Upper lobe of left lung (tissue), 4 donors: Measurements from ENCODE around the gene PLEKHG2.

Experiments
- CTCF ChIP-seq, 6 experiments: fragments of 450-650 bp in 4 of 6; fragments of 200-600 bp in 2 of 6; sonication (generic) in 2 of 6; IDR thresholded peaks; one replicate each; pipeline ENCODE4 v1.5.1; 2016 to 2019; ENCODE audit warnings: antibody characterized with exemption in 6 of 6
- EP300 ChIP-seq, 4 donors: sonication (generic); formaldehyde crosslinking; IDR thresholded peaks; one replicate each; pipeline ENCODE4 v1.5.1; 2017; ENCODE audit warnings: antibody characterized with exemption in 4 of 4, control low read depth in 2 of 4
- POLR2A ChIP-seq, 4 donors: fragments of 450-650 bp; IDR thresholded peaks; one replicate each; pipeline ENCODE4 v1.5.1; 2016 to 2017; ENCODE audit warnings: antibody characterized with exemption in 4 of 4, mild to moderate bottlenecking in 2 of 4
- POLR2AphosphoS5 ChIP-seq, 2 donors: sonication (generic); formaldehyde crosslinking; IDR thresholded peaks; one replicate each; pipeline ENCODE4 v1.5.1; 2017; ENCODE audit warnings: antibody characterized with exemption in 2 of 2

GRCh38 chr19:39365531-39365930 lies 46.9 kb upstream of the PLEKHG2 start:
- no peak for TF ChIP-seq CTCF (IDR thresholded peaks at IDR 0.05)
- no peak for TF ChIP-seq POLR2A (IDR thresholded peaks at IDR 0.05)
- no peak for TF ChIP-seq EP300 (IDR thresholded peaks at IDR 0.05)
- no peak for TF ChIP-seq POLR2AphosphoS5 (IDR thresholded peaks at IDR 0.05)
